Large intestine (tissue), 12 donors: ENCODE measurements around the gene DUSP10. TPM values are rescaled to one million over a fixed set of nuclear protein-coding genes. Genes with fewer than 3 reads are reported as not detected.

Experiments
- DNase-seq, 2 donors: peaks; one replicate each; pipeline versions ENCODE4 v3.0.0 to v3.0.0-alpha.2; 2013
- H3K27ac ChIP-seq: one replicate; pipeline ENCODE4 v1.5.1; 2013; ENCODE audit warnings: low read length
- H3K27me3 ChIP-seq: 2 replicates; pipeline ENCODE4 v1.6.1; 2013; ENCODE audit warnings: low read length; ENCODE audit not compliant: control insufficient read depth, insufficient read depth
- H3K36me3 ChIP-seq: 2 replicates; pipeline ENCODE4 v1.6.1; 2013; ENCODE audit warnings: low read length; ENCODE audit not compliant: control insufficient read depth, insufficient read depth
- H3K4me1 ChIP-seq: one replicate; pipeline ENCODE4 v1.6.1; 2013; ENCODE audit warnings: low read length; ENCODE audit not compliant: control insufficient read depth, insufficient read depth
- H3K4me3 ChIP-seq: one replicate; pipeline ENCODE4 v1.5.1; 2013; ENCODE audit warnings: low read length
- H3K9me3 ChIP-seq: one replicate; pipeline ENCODE4 v1.6.1; 2013; ENCODE audit warnings: mild to moderate bottlenecking, low read depth, low read length, moderate library complexity; ENCODE audit not compliant: control insufficient read depth
- WGBS: methylation state at CpG from one replicate; pipeline ENCODE4 v1.1.5; 2013; ENCODE audit warnings: low lambda C conversion rate; ENCODE audit not compliant: insufficient coverage; 5-methylcytosine and 5-hydroxymethylcytosine counted together
- long read RNA-seq, 11 donors: transcript quantifications; one replicate each; lab custom pipeline, GENCODE V29; 2026
- polyA plus RNA-seq: library from polyadenylated mRNA; unstranded; fragments of 120-200 nt; gene quantifications from one replicate; pipeline ENCODE4 v1.2.1, GENCODE V29; 2013

The DUSP10 gene
- 4.0 TPM for polyA plus RNA-seq
- long read RNA-seq, donor 1 = 0 reads
- long read RNA-seq, donor 2 = 0 reads
- long read RNA-seq, donor 3 = 0 reads
- long read RNA-seq, donor 4 = 0 reads
- long read RNA-seq, donor 5, partial matches to known transcripts = 0 of 3 reads
- long read RNA-seq, donor 5, other reads (novel, unspliced or antisense) = 0 of 3 reads
- long read RNA-seq, donor 6, partial matches to known transcripts = 0 of 1 reads
- long read RNA-seq, donor 6, other reads (novel, unspliced or antisense) = 0 of 1 reads
- long read RNA-seq, donor 7 = 0 reads
- long read RNA-seq, donor 8 = 0 reads
- long read RNA-seq, donor 9, partial matches to known transcripts = 0 of 2 reads
- long read RNA-seq, donor 9, other reads (novel, unspliced or antisense) = 0 of 2 reads
- long read RNA-seq, donor 10, partial matches to known transcripts = 0 of 2 reads
- long read RNA-seq, donor 10, other reads (novel, unspliced or antisense) = 0 of 2 reads
- long read RNA-seq, donor 11 = 0 reads

GRCh38 chr1:221741703-221742554, at the start of gene DUSP10:
Gene DUSP10, minus strand, starts transcription at chr1:221742089. Its CDS starts 2,345 bp downstream, at chr1:221739744.
- Histone ChIP-seq H3K27me3 (peaks cover 26% of the 10 kb centered on the region), H3K9me3 (no peaks in the 10 kb centered on the region), H3K36me3 (peaks cover 1% of the 10 kb centered on the region), H3K4me1 (no peaks in the 10 kb centered on the region), H3K4me3 (peak within 1 kb of the TSS; percentile 51), H3K27ac (peak within 1 kb of the TSS; percentile 71)
- DNase-seq = peak; percentile 99
- WGBS = 0% methylated on average over 1 of the region's 44 CpGs

- H3K27ac ChIP-seq = no peak overlapping the region
- no peaks in the 10 kb centered on the region for H3K4me1 ChIP-seq
- DNase-seq = no peak
- 94% methylated on average over 2 of the region's 6 CpGs for WGBS
- no peaks in the 10 kb centered on the region for H3K27me3 ChIP-seq
- H3K4me3 ChIP-seq = no peak overlapping the region
- no peaks in the 10 kb centered on the region for H3K36me3 ChIP-seq
- H3K9me3 ChIP-seq = no peaks in the 10 kb centered on the region
Measured at GRCh38 chr1:221788466-221788865, 46.6 kb upstream of the DUSP10 start.

GRCh38 chr1:221786647-221787046, 44.8 kb upstream of the DUSP10 start:
- Histone ChIP-seq H3K27ac (no peak overlapping the region), H3K4me1 (no peaks in the 10 kb centered on the region), H3K9me3 (no peaks in the 10 kb centered on the region), H3K4me3 (no peak overlapping the region), H3K27me3 (no peaks in the 10 kb centered on the region), H3K36me3 (no peaks in the 10 kb centered on the region)
- no peak for DNase-seq
- WGBS = no CpG with 5 or more reads among the region's 5 CpGs

- H3K27me3 ChIP-seq = no peaks in the 10 kb centered on the region
- no peaks in the 10 kb centered on the region for H3K9me3 ChIP-seq
- no peak overlapping the region for H3K27ac ChIP-seq
- no peak for DNase-seq
- WGBS = no CpG with 5 or more reads among the region's 4 CpGs
- H3K36me3 ChIP-seq = no peaks in the 10 kb centered on the region
- H3K4me1 ChIP-seq = no peaks in the 10 kb centered on the region
- H3K4me3 ChIP-seq = no peak overlapping the region
Measured at GRCh38 chr1:221783936-221784335, 42.0 kb upstream of the DUSP10 start.

- WGBS = 60% methylated on average over 1 of the region's 6 CpGs
- H3K36me3 ChIP-seq = no peaks in the 10 kb centered on the region
- H3K9me3 ChIP-seq = no peaks in the 10 kb centered on the region
- DNase-seq = no peak
- no peak overlapping the region for H3K4me3 ChIP-seq
- no peak overlapping the region for H3K27ac ChIP-seq
- no peaks in the 10 kb centered on the region for H3K27me3 ChIP-seq
- H3K4me1 ChIP-seq = no peaks in the 10 kb centered on the region
Measured at GRCh38 chr1:221783437-221783836, 41.5 kb upstream of the DUSP10 start.

DNA sequence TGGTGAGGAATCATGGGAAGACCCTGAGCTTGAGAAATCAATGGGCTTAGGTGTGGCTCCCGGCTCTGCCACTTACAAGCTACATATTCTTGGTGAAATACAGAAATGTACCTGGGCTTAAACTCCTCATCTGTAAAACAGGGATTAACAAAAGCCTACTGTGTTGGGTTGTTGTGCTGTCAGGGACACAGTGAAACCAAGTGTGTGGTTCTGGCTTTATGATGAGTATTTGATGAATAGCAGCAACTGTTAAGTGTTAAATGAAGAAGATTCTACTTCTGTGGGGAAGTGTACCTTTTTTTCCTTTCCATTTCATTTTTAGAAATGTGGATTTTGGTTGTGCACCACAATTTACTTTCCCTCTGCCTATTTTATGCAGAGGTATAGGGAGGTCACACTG, 41.1 kb upstream of the DUSP10 start:
- Histone ChIP-seq H3K4me3 (no peak overlapping the region), H3K27me3 (no peaks in the 10 kb centered on the region), H3K9me3 (no peaks in the 10 kb centered on the region), H3K4me1 (no peaks in the 10 kb centered on the region), H3K36me3 (no peaks in the 10 kb centered on the region), H3K27ac (no peak overlapping the region)
- DNase-seq = no peak
- no CpG with 5 or more reads among the region's 1 CpG for WGBS

DNA sequence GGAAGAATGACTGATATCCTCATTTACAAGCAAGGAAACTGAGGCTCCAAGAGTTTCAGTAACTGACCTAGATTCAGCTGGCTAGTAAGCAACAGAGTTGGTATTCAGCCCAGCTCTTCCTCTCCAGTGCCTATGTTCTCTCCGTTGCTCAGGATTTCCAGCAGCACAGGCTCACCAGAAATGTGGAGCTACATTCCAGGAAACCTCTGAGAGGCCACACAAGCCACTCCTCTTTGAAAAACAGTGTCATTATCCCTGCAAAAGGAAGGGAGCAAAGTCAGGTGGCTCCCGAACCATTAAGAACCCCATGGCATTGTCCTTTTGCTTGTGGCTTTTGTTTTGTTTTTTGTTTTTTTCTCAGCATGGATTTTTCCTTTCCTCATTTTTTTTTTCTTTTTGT, 40.6 kb upstream of the DUSP10 start:
- Histone ChIP-seq H3K27me3 (no peaks in the 10 kb centered on the region), H3K4me3 (no peak overlapping the region), H3K36me3 (no peaks in the 10 kb centered on the region), H3K4me1 (no peaks in the 10 kb centered on the region), H3K27ac (no peak overlapping the region), H3K9me3 (no peaks in the 10 kb centered on the region)
- WGBS = 40% methylated on average over 1 of the region's 2 CpGs
- no peak for DNase-seq

GRCh38 chr1:221781102-221781755, 39.3 kb upstream of the DUSP10 start:
- DNase-seq = no peak
- no peaks in the 10 kb centered on the region for H3K4me1 ChIP-seq
- no peak overlapping the region for H3K4me3 ChIP-seq
- H3K27me3 ChIP-seq = no peaks in the 10 kb centered on the region
- H3K9me3 ChIP-seq = no peaks in the 10 kb centered on the region
- no peak overlapping the region for H3K27ac ChIP-seq
- no peaks in the 10 kb centered on the region for H3K36me3 ChIP-seq
- WGBS = no CpG with 5 or more reads among the region's 7 CpGs

DNA sequence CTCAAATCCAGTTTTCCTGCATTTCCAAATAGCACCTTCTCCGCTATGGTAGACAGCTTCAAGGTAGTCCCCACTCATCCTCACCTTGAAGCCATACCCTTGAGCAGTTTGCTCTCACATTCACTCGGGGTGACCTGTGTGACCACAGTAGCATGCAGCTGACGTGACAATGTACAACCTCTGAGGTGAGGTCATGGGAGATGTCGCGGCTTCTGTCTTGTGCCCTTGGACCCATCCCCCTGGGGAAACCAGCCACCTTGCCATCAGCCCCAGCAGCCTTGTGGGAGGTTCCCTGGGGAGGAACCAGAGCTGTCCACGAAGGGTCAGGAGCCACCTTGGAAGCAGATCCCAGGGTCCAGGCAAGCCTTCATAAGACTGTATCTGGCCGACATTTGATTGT, 38.3 kb upstream of the DUSP10 start:
- no peaks in the 10 kb centered on the region for H3K27me3 ChIP-seq
- no peaks in the 10 kb centered on the region for H3K36me3 ChIP-seq
- WGBS = 80% methylated on average over 1 of the region's 7 CpGs

GRCh38 chr1:221779771-221780170, 37.9 kb upstream of the DUSP10 start:
- no peaks in the 10 kb centered on the region for H3K9me3 ChIP-seq
- no peaks in the 10 kb centered on the region for H3K27me3 ChIP-seq
- WGBS = no CpG with 5 or more reads among the region's 1 CpG
- H3K4me1 ChIP-seq = no peaks in the 10 kb centered on the region
- no peak overlapping the region for H3K27ac ChIP-seq
- H3K4me3 ChIP-seq = no peak overlapping the region
- H3K36me3 ChIP-seq = no peaks in the 10 kb centered on the region
- no peak for DNase-seq

More for the DNA sequence above, 38.3 kb upstream of the DUSP10 start:
- Histone ChIP-seq H3K4me1 (no peaks in the 10 kb centered on the region), H3K27ac (no peak overlapping the region), H3K9me3 (no peaks in the 10 kb centered on the region), H3K4me3 (no peak overlapping the region)
- no peak for DNase-seq
